Testis (tissue), 2 donors: ENCODE data around the gene PRRT3.

ENCODE experiments used
- POLR2A ChIP-seq: fragments of 450-650 bp; IDR thresholded peaks from one replicate; pipeline ENCODE4 v1.6.1; 2017; ENCODE audit warnings: antibody characterized with exemption, mild to moderate bottlenecking, moderate library complexity
- TF ChIP-seq, protein P1 (sequence below), 3 experiments: fragments of 450-650 bp in 2 of 3; fragments of 200-600 bp in 1 of 3; sonication (generic) in 1 of 3; IDR thresholded peaks; one replicate each; pipeline ENCODE4 v1.5.1; 2016 to 2019; ENCODE audit warnings: antibody characterized with exemption in 3 of 3, mild to moderate bottlenecking in 2 of 3, moderate library complexity in 1 of 3

DNA sequence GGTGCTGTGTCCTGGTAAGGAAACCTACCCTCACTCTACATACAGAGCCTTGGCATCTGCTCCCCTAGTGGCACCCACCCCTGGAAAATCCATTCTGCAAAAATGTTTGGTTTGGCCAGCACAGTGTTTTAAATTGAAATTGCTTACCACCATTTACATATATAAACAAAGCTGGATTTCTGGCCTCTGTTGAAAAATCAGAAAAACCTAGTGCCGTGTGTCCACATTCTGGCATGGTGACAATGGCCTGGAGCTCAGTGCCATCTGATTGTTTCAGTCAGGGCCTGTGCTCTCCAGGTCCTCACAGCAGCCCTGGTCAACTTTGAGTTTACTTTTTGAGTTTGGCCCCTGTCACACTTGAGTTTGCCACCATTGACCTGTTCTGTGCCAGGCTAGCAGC, 38.2 kb downstream of the PRRT3 start:
- TF ChIP-seq, protein P1, sequence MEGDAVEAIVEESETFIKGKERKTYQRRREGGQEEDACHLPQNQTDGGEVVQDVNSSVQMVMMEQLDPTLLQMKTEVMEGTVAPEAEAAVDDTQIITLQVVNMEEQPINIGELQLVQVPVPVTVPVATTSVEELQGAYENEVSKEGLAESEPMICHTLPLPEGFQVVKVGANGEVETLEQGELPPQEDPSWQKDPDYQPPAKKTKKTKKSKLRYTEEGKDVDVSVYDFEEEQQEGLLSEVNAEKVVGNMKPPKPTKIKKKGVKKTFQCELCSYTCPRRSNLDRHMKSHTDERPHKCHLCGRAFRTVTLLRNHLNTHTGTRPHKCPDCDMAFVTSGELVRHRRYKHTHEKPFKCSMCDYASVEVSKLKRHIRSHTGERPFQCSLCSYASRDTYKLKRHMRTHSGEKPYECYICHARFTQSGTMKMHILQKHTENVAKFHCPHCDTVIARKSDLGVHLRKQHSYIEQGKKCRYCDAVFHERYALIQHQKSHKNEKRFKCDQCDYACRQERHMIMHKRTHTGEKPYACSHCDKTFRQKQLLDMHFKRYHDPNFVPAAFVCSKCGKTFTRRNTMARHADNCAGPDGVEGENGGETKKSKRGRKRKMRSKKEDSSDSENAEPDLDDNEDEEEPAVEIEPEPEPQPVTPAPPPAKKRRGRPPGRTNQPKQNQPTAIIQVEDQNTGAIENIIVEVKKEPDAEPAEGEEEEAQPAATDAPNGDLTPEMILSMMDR (IDR thresholded peaks at IDR 0.05), result no peak
- TF ChIP-seq POLR2A, result no peak
